HFFc6 (cell line): Measurements from ENCODE around the gene CYP51A1. TPM values are rescaled to one million over a fixed set of nuclear protein-coding genes. Genes with fewer than 3 reads are reported as not detected.

Experiments used
- DNase-seq: peaks from one replicate; pipeline ENCODE4 v3.0.0-alpha.2; 2018
- H3K27ac Mint-ChIP-seq: 2 replicates; pipeline ENCODE4 v1.8.0; 2020; ENCODE audit warnings: mild to moderate bottlenecking, mixed read lengths
- H3K27me3 Mint-ChIP-seq: 2 replicates; pipeline ENCODE4 v1.8.0; 2021; ENCODE audit warnings: mild to moderate bottlenecking, moderate library complexity, mixed read lengths; ENCODE audit not compliant: insufficient read depth
- H3K36me3 Mint-ChIP-seq: 2 replicates; pipeline ENCODE4 v1.8.0; 2021; ENCODE audit warnings: low read depth, mixed read lengths
- H3K4me1 Mint-ChIP-seq: 2 replicates; pipeline ENCODE4 v1.8.0; 2020; ENCODE audit warnings: low read depth, mixed read lengths
- H3K4me3 Mint-ChIP-seq: 2 replicates; pipeline ENCODE4 v1.8.0; 2020; ENCODE audit warnings: mild to moderate bottlenecking, moderate library complexity, mixed read lengths
- H3K9me3 Mint-ChIP-seq: 2 replicates; pipeline ENCODE4 v1.8.0; 2020; ENCODE audit warnings: mild to moderate bottlenecking, mixed read lengths
- CTCF ChIP-seq: fragments of 200-600 bp; sonication (generic); IDR thresholded peaks from 2 replicates; pipeline ENCODE4 v1.5.0; 2021; ENCODE audit warnings: antibody characterized with exemption, mild to moderate bottlenecking
- total RNA-seq, 6 experiments: library from RNA; stranded (reverse); fragmentation: NEBNext Ultra II Directional; extraction: Animal tissue kit (Norgen Biotek cat#: 25700); gene quantifications; 2 replicates in 1 of 6; 3 replicates in 5 of 6; pipeline ENCODE4 v1.2.3, GENCODE V29; 2021

Gene CYP51A1
- total RNA-seq, 6 experiments from 2014 or later = 34.9 to 43.8 (median 38.2) TPM

DNA sequence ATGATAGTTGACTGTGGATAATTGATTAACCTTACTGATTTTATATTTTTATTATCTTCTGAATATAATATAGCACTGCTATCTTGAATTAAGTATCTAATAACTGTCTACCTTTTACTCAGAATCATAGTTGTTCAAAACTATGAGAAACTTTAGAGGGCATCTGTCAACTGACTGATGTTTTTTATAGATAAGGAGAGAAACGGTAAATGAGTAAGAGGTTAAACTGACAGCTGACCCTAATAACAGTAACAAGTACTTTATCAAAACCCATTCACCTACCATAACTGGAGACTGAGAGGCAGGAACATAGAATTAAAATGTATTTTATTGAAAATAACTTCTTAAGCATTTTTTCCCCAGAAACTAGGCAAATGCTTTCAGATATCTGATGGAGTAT is 62.2 kb downstream of the CYP51A1 start:
- TF ChIP-seq CTCF = no peak
- H3K4me3 Mint-ChIP-seq = no peak overlapping the region
- H3K27ac Mint-ChIP-seq = no peak overlapping the region

DNA sequence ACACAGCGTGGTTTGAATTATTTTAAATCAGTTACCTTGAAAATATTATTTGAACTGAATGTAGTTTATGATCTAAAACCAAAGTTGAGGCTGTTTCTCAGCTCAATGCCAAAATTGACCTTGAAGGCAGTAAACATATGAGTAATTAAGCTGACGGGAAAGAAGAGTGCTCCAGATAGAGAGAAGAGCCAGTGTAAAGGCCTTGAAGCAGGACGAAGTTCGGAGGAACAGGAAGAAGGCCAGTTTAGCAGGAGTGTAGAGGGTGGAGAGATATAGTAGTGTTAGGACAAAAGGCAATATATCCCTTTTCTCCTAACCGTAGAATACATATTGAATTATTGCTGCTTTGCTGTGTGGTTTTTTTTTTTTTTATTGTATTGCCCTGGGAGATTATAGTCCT is 63.2 kb downstream of the CYP51A1 start:
- Mint-ChIP-seq H3K4me1 (no peaks in the 10 kb centered on the region), H3K27ac (no peak overlapping the region), H3K4me3 (no peak overlapping the region), H3K9me3 (no peaks in the 10 kb centered on the region), H3K36me3 (peaks cover 29% of the 10 kb centered on the region), H3K27me3 (no peaks in the 10 kb centered on the region; the same call in 1 of the 2 replicates)
- TF ChIP-seq CTCF = no peak
- DNase-seq = no peak

More for the DNA sequence above, 62.2 kb downstream of the CYP51A1 start:
- no peak for DNase-seq
- Mint-ChIP-seq H3K4me1 (no peaks in the 10 kb centered on the region), H3K36me3 (peaks cover 24% of the 10 kb centered on the region), H3K9me3 (no peaks in the 10 kb centered on the region), H3K27me3 (no peaks in the 10 kb centered on the region; the same call in 1 of the 2 replicates)

- no peak overlapping the region for H3K4me3 Mint-ChIP-seq
- H3K36me3 Mint-ChIP-seq = peaks cover 11% of the 10 kb centered on the region; the same call in 1 of the 2 replicates
- no peak for TF ChIP-seq CTCF
- no peak for DNase-seq
- no peaks in the 10 kb centered on the region for H3K27me3 Mint-ChIP-seq
- no peaks in the 10 kb centered on the region for H3K9me3 Mint-ChIP-seq
- no peaks in the 10 kb centered on the region for H3K4me1 Mint-ChIP-seq
- H3K27ac Mint-ChIP-seq = no peak overlapping the region
Measured at GRCh38 chr7:92064438-92065029, 69.7 kb downstream of the CYP51A1 start.

Other genes starting within 250 kb of the CYP51A1 start
- 10 to 100 TPM; 24.6 to 30.4 (median 26.4) TPM for gene AKAP9, start 193.6 kb downstream of the CYP51A1 start, total RNA-seq
- gene LRRD1, start 44.7 kb upstream of the CYP51A1 start, total RNA-seq = not detected
- 10 to 100 TPM; 25.9 to 29.3 (median 28.0) TPM for gene KRIT1, start 111.4 kb upstream of the CYP51A1 start, total RNA-seq
- 10 to 100 TPM; 52.7 to 68.4 (median 63.8) TPM for gene ANKIB1, start 111.5 kb upstream of the CYP51A1 start, total RNA-seq